Keratinocyte (primary cell): Measurements from ENCODE around the gene PRKN.

ENCODE experiments used
- CTCF ChIP-seq, 3 experiments: IDR thresholded peaks in 1 of 3; conservative IDR thresholded peaks in 1 of 3; optimal IDR thresholded peaks in 1 of 3; 2 replicates in 2 of 3; 3 replicates in 1 of 3; pipeline versions ENCODE3 to v1.5.1; 2011; ENCODE audit warnings: low read length in 3 of 3, mild to moderate bottlenecking in 3 of 3, moderate library complexity in 2 of 3, control low read depth in 1 of 3, inconsistent platforms in 1 of 3; ENCODE audit not compliant: insufficient read depth in 2 of 3; ENCODE audit errors: extremely low read depth in 1 of 3
- EZH2 ChIP-seq: IDR thresholded peaks from one replicate; pipeline ENCODE4 v1.6.1; 2012; ENCODE audit warnings: inconsistent platforms, mild to moderate bottlenecking, low read length, moderate library complexity

DNA sequence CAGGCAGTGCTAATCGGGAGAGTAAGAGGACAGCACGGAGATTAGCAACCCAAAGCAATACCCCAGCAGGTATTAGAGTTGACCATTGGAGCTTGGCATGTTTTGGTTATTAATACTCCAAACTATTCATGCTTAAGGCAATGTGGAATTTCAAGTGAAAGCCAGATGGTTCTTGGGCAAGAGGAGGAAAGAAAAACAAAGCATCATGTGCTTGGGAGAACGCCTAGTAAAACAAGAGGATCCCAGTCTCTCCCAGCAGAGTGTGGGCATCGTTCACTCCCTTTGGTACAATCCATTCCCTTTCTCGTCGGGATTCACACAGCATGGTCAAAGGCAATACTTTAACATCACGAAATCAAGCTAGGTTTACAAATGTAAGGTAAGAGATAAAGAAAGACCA, 349.8 kb downstream of the PRKN start:
- TF ChIP-seq EZH2 (no peak), CTCF (optimal IDR thresholded peaks at IDR 0.05 in 1 of 3, IDR thresholded peaks at IDR 0.05 in 1 of 3, conservative IDR thresholded peaks at IDR 0.05 in 1 of 3; ENCODE audit: extremely low read depth in 1 of 3, insufficient read depth in 2 of 3, low read length in 3 of 3) (no peak)
